Astrocyte of the cerebellum (primary cell): ENCODE data around the gene GEN1.

Experiments
- DNase-seq: peaks from one replicate; pipeline ENCODE4 v3.0.0-alpha.2; 2011; ENCODE audit warnings: low read depth
- H3K4me3 ChIP-seq: 2 replicates; pipeline ENCODE4 v1.5.1; 2011; ENCODE audit warnings: mild to moderate bottlenecking, low read depth, low read length, moderate library complexity
- in situ Hi-C: cut with HindIII; loops from 2 replicates; pipeline ENCODE4 v1.10.0; 2017; ENCODE audit warnings: low sequenced_read_pairs
- TF ChIP-seq, protein P1 (sequence below): IDR thresholded peaks from 2 replicates; pipeline ENCODE4 v1.5.1; 2012; ENCODE audit warnings: low read length, low read depth, moderate library complexity, mild to moderate bottlenecking; ENCODE audit errors: missing control alignments

The GEN1 gene

DNA sequence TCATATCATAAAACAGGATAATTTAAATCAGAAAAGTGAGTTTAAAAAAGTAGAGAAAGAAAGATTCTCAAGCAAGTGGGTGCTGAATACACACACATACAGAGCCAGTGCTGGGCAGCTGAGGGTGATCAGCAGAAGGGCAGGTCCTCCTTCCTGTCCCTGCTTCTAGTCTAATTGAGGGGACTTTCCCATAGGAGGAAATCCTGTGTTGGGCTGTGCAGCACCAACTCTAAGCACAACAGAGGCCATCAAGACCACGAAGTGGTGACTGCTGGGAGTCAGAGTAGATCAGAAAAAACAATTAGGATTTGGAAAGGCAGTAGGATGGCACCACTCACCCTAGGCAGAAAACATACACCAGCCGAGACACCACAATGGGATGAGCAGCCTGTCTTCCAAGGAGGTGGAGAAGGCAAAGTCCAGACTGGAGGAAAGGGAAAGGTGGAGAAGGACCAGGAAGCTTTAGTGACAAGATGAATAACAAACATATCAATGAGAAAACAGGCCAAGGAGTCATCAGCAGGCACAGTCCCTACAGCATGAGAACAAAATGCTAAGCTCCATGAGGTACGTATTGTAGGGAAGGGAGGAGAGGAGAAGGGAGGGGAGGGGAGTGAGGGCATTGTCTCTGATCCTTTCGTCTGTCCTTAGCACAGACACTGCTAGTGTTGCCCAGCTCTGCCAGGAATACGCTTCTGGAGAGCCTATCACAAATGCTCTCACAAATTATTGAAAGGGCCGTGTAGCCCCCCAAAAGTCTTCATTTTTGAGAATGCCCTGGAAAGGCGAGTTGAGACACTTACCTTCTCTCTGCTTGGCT, 45.6 kb downstream of the GEN1 start:
- TF ChIP-seq, protein P1, sequence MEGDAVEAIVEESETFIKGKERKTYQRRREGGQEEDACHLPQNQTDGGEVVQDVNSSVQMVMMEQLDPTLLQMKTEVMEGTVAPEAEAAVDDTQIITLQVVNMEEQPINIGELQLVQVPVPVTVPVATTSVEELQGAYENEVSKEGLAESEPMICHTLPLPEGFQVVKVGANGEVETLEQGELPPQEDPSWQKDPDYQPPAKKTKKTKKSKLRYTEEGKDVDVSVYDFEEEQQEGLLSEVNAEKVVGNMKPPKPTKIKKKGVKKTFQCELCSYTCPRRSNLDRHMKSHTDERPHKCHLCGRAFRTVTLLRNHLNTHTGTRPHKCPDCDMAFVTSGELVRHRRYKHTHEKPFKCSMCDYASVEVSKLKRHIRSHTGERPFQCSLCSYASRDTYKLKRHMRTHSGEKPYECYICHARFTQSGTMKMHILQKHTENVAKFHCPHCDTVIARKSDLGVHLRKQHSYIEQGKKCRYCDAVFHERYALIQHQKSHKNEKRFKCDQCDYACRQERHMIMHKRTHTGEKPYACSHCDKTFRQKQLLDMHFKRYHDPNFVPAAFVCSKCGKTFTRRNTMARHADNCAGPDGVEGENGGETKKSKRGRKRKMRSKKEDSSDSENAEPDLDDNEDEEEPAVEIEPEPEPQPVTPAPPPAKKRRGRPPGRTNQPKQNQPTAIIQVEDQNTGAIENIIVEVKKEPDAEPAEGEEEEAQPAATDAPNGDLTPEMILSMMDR: no peak
- no peak for DNase-seq
- H3K4me3 ChIP-seq: no peak overlapping the region
- in situ Hi-C loops: no loop called here

GRCh38 chr2:17800219-17800618, 46.3 kb downstream of the GEN1 start:
- DNase-seq: no peak
- H3K4me3 ChIP-seq: no peak overlapping the region
- in situ Hi-C loops: no loop called here
- TF ChIP-seq, protein P1: no peak

GRCh38 chr2:17800693-17801458, 46.9 kb downstream of the GEN1 start:
- TF ChIP-seq, protein P1: no peak
- no peak overlapping the region for H3K4me3 ChIP-seq
- no peak for DNase-seq
- in situ Hi-C loops: no loop called here

- no peak overlapping the region for H3K4me3 ChIP-seq
Observed at GRCh38 chr2:17803497-17803896, 49.6 kb downstream of the GEN1 start.

DNA sequence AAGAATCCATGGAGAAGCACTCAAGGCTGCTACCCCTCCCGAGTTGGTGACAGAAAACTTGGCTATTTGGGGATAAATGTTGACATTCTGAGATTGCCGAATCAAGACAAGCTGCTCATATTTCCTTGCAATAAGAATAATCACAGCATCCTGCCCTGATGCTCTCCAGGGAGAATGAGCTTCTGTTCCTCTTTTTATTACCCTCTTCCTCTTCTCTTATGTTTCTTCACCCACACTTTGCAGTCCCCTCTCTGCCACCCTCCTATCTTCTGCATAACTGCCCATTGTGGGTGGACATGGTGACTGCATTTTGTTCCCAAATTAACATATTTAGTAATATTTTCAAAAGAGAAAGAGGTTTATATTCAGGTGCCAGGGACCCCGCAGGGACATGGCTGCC, 50.4 kb downstream of the GEN1 start:
- in situ Hi-C loops: no loop called here
- TF ChIP-seq, protein P1: no peak
- DNase-seq: no peak
- no peak overlapping the region for H3K4me3 ChIP-seq

More at GRCh38 chr2:17803497-17803896, 49.6 kb downstream of the GEN1 start:
- TF ChIP-seq, protein P1: no peak
- DNase-seq: no peak
- in situ Hi-C loops: no loop called here

DNA sequence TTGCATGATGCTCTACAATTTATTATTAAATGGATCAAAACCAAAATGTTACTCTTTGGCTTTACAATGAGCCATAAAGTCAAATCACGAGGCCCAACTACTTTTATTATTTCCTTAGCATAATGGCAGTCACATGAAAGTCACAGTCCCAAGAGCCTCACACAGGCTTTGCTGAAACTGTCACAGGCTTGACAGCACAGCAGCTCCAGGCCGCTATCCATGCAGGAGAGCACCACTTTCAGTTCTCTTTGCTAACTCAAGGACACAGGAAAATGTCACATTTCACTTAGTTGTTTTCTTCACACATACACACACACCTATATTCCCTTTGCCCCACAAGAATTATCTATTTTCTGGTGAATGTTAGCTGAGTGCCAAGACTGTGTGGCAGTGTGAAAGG, 51.2 kb downstream of the GEN1 start:
- in situ Hi-C loops: no loop called here
- no peak for DNase-seq
- TF ChIP-seq, protein P1: no peak
- H3K4me3 ChIP-seq: no peak overlapping the region
